ENCODE results near the gene MCF2L2. TPM values are rescaled to one million over a fixed set of nuclear protein-coding genes. Genes with fewer than 3 reads are reported as not detected.

Gene MCF2L2
- total RNA-seq, 1 donor, result 5.1 TPM

- DNase-seq (ENCODE audit: low read depth in 2 of 3, low spot score in 2 of 3), result no peak
Observed at GRCh38 chr3:183153210-183153950, 275.0 kb downstream of the MCF2L2 start.

GRCh38 chr3:183151821-183152351 lies 276.5 kb downstream of the MCF2L2 start:
- DNase-seq (ENCODE audit: low read depth in 2 of 3, low spot score in 2 of 3), result no peak

GRCh38 chr3:183151086-183151485 lies 277.3 kb downstream of the MCF2L2 start:
- DNase-seq (ENCODE audit: low read depth in 2 of 3, low spot score in 2 of 3), result no peak

- DNase-seq (ENCODE audit: low read depth in 2 of 3, low spot score in 2 of 3), result no peak
Observed at GRCh38 chr3:183149915-183150750, 278.3 kb downstream of the MCF2L2 start.

GRCh38 chr3:183148056-183148455 lies 280.4 kb downstream of the MCF2L2 start:
- no peak for DNase-seq (ENCODE audit: low read depth in 2 of 3, low spot score in 2 of 3)

GRCh38 chr3:183144363-183144762 lies 284.1 kb downstream of the MCF2L2 start:
- DNase-seq (ENCODE audit: low read depth in 2 of 3, low spot score in 2 of 3), result no peak

- no peak for DNase-seq (ENCODE audit: low read depth in 2 of 3, low spot score in 2 of 3)
Observed at GRCh38 chr3:183142199-183142598, 286.2 kb downstream of the MCF2L2 start.

GRCh38 chr3:183134844-183135243 lies 293.6 kb downstream of the MCF2L2 start:
- no peak for DNase-seq (ENCODE audit: low read depth in 2 of 3, low spot score in 2 of 3)

GRCh38 chr3:183132409-183132808 lies 296.0 kb downstream of the MCF2L2 start:
- DNase-seq (ENCODE audit: low read depth in 2 of 3, low spot score in 2 of 3), result no peak

- DNase-seq (ENCODE audit: low read depth in 2 of 3, low spot score in 2 of 3), result no peak
Observed at GRCh38 chr3:183131735-183132134, 296.7 kb downstream of the MCF2L2 start.

- DNase-seq (ENCODE audit: low read depth in 2 of 3, low spot score in 2 of 3), result peak in 2 of 3 donors; percentile 5 to 54
Observed at GRCh38 chr3:183131186-183131725, 297.2 kb downstream of the MCF2L2 start.

GRCh38 chr3:183129243-183129642 lies 299.2 kb downstream of the MCF2L2 start:
- peak in 1 of 3 donors; percentile 9 for DNase-seq (ENCODE audit: low read depth in 2 of 3, low spot score in 2 of 3)

- DNase-seq (ENCODE audit: low read depth in 2 of 3, low spot score in 2 of 3), result no peak
Observed at GRCh38 chr3:183128709-183129108, 299.7 kb downstream of the MCF2L2 start.

Small RNAs within 50 kb of the gene (small RNA-seq; reads per million reads assigned to genes)
- not detected for gene RF00092
- gene RF00394, result not detected
- not detected for gene RF01241
- gene RNA5SP151, result not detected
- gene SNORA63D, result 8.5 reads per million, percentile 91 among the genes with 10 or more reads in this experiment

Other genes with a start within 250 kb of the MCF2L2 start
- gene B3GNT5, start 175.4 kb downstream of the MCF2L2 start, total RNA-seq, result 8.6 TPM
- gene KLHL6, start 127.1 kb upstream of the MCF2L2 start, total RNA-seq, result 65.2 TPM
- 65.2 TPM for gene KLHL24, start 207.0 kb upstream of the MCF2L2 start, total RNA-seq

Measured in hematopoietic multipotent progenitor cell (in vitro differentiated cells).